ENCODE results near the gene CCDC18. TPM values are rescaled to one million over a fixed set of nuclear protein-coding genes. Genes with fewer than 3 reads are reported as not detected.

Gene CCDC18
- polyA plus RNA-seq, 1 donor from 2014 or later: 5.7 TPM

GRCh38 chr1:93255222-93256079, 74.9 kb downstream of the CCDC18 start:
- Histone ChIP-seq H3K27ac (ENCODE audit: low read length) (no peak overlapping the region), H2AFZ (ENCODE audit: low read depth, low read length) (no peak overlapping the region), H3K4me2 (ENCODE audit: low read length) (no peak overlapping the region), H3F3A (ENCODE audit: insufficient read depth, low read length, poor library complexity, severe bottlenecking) (no peaks in the 10 kb centered on the region), H4K20me1 (ENCODE audit: insufficient read depth) (no peaks in the 10 kb centered on the region), H3K79me2 (replicated peaks; ENCODE audit: insufficient read depth, low read length) (no peaks in the 10 kb centered on the region), H3K27me3 (ENCODE audit: insufficient read depth, low read depth, low read length) (no peaks in the 10 kb centered on the region), H3K4me3 (ENCODE audit: low read length) (no peak overlapping the region), H3K9ac (ENCODE audit: low read length) (no peak overlapping the region), H3K9me3 (ENCODE audit: low read length) (no peaks in the 10 kb centered on the region), H3K36me3 (ENCODE audit: insufficient read depth, low read length) (no peaks in the 10 kb centered on the region), H3K9me2 (ENCODE audit: insufficient read depth, low read length) (no peaks in the 10 kb centered on the region)
- TF ChIP-seq CTCF (IDR thresholded peaks at IDR 0.05; ENCODE audit: poor library complexity, severe bottlenecking) (no peak), MXI1 (conservative IDR thresholded peaks at IDR 0.05; ENCODE audit: poor library complexity, severe bottlenecking) (no peak), SMC3 (conservative IDR thresholded peaks at IDR 0.05; ENCODE audit: poor library complexity) (no peak), REST (IDR thresholded peaks at IDR 0.05; ENCODE audit: borderline replicate concordance) (no peak), EP300 (conservative IDR thresholded peaks at IDR 0.05; ENCODE audit: poor library complexity, severe bottlenecking) (no peak), TAF1 (IDR thresholded peaks at IDR 0.05; ENCODE audit: low read depth) (no peak), POLR2AphosphoS5 (IDR thresholded peaks at IDR 0.05) (no peak), EZH2 (IDR thresholded peaks at IDR 0.05; ENCODE audit: borderline replicate concordance, insufficient read depth, low read length, poor library complexity, severe bottlenecking) (no peak), RAD21 (conservative IDR thresholded peaks at IDR 0.05) (no peak)

GRCh38 chr1:93256433-93256832, 75.9 kb downstream of the CCDC18 start:
- Histone ChIP-seq H3K9ac (ENCODE audit: low read length) (no peak overlapping the region), H4K20me1 (ENCODE audit: insufficient read depth) (no peaks in the 10 kb centered on the region), H3K79me2 (replicated peaks; ENCODE audit: insufficient read depth, low read length) (no peaks in the 10 kb centered on the region), H3K36me3 (ENCODE audit: insufficient read depth, low read length) (no peaks in the 10 kb centered on the region), H2AFZ (ENCODE audit: low read depth, low read length) (no peak overlapping the region), H3K4me3 (ENCODE audit: low read length) (no peak overlapping the region), H3K27me3 (ENCODE audit: insufficient read depth, low read depth, low read length) (no peaks in the 10 kb centered on the region), H3F3A (ENCODE audit: insufficient read depth, low read length, poor library complexity, severe bottlenecking) (no peaks in the 10 kb centered on the region), H3K4me2 (ENCODE audit: low read length) (no peak overlapping the region), H3K9me3 (ENCODE audit: low read length) (no peaks in the 10 kb centered on the region), H3K27ac (ENCODE audit: low read length) (no peak overlapping the region), H3K9me2 (ENCODE audit: insufficient read depth, low read length) (no peaks in the 10 kb centered on the region)
- TF ChIP-seq RAD21 (conservative IDR thresholded peaks at IDR 0.05): no peak
- no peak for TF ChIP-seq SMC3 (conservative IDR thresholded peaks at IDR 0.05; ENCODE audit: poor library complexity)
- TF ChIP-seq POLR2AphosphoS5 (IDR thresholded peaks at IDR 0.05): no peak
- no peak for TF ChIP-seq REST (IDR thresholded peaks at IDR 0.05; ENCODE audit: borderline replicate concordance)
- no peak for TF ChIP-seq EZH2 (IDR thresholded peaks at IDR 0.05; ENCODE audit: borderline replicate concordance, insufficient read depth, low read length, poor library complexity, severe bottlenecking)
- no peak for TF ChIP-seq EP300 (conservative IDR thresholded peaks at IDR 0.05; ENCODE audit: poor library complexity, severe bottlenecking)
- TF ChIP-seq CTCF (IDR thresholded peaks at IDR 0.05; ENCODE audit: poor library complexity, severe bottlenecking): no peak
- no peak for TF ChIP-seq TAF1 (IDR thresholded peaks at IDR 0.05; ENCODE audit: low read depth)
- TF ChIP-seq MXI1 (conservative IDR thresholded peaks at IDR 0.05; ENCODE audit: poor library complexity, severe bottlenecking): no peak
